CD4-positive, alpha-beta T cell treated with Interleukin-6 for 4 hours (primary cell): ENCODE data around the gene SMIM3.
"Not testable (repeated sequence)": the region's sequence is repeated elsewhere in the genome, so short reads cannot be mapped to it uniquely, and the experiment has no call there.

Source experiments
- DNase-seq: peaks from one replicate; pipeline ENCODE4 v3.0.0-alpha.2; 2020; ENCODE audit warnings: mixed read lengths

SMIM3 gene

GRCh38 chr5:150765011-150765798 is 13.4 kb upstream of the SMIM3 start:
- no peak for DNase-seq

GRCh38 chr5:150765799-150766169 is 12.8 kb upstream of the SMIM3 start:
- DNase-seq = no peak

GRCh38 chr5:150766251-150766650 is 12.3 kb upstream of the SMIM3 start:
- DNase-seq = no peak

- no peak for DNase-seq
Observed at GRCh38 chr5:150771034-150771795, 7.3 kb upstream of the SMIM3 start.

GRCh38 chr5:150774145-150774544 is 4.4 kb upstream of the SMIM3 start:
- no peak for DNase-seq

- DNase-seq = no peak
Observed at GRCh38 chr5:150777685-150778084, 872 bp upstream of the SMIM3 start.

- no peak for DNase-seq
Observed at GRCh38 chr5:150778088-150778516, 455 bp upstream of the SMIM3 start.

GRCh38 chr5:150779397-150780186 is 1.0 kb downstream of the SMIM3 start:
- DNase-seq = no peak

GRCh38 chr5:150780187-150780692 is 1.7 kb downstream of the SMIM3 start:
- peak; percentile 19 for DNase-seq

GRCh38 chr5:150780816-150781221 is 2.3 kb downstream of the SMIM3 start:
- DNase-seq = no peak

GRCh38 chr5:150781706-150782614 is 3.4 kb downstream of the SMIM3 start:
- no peak for DNase-seq

GRCh38 chr5:150782850-150783249 is 4.3 kb downstream of the SMIM3 start:
- DNase-seq = no peak

GRCh38 chr5:150783422-150783928 is 4.9 kb downstream of the SMIM3 start:
- peak; percentile 77 for DNase-seq

GRCh38 chr5:150785950-150786349 is 7.4 kb downstream of the SMIM3 start:
- no peak for DNase-seq

- no peak for DNase-seq
Observed at GRCh38 chr5:150786876-150787275, 8.3 kb downstream of the SMIM3 start.

GRCh38 chr5:150787656-150788055 is 9.1 kb downstream of the SMIM3 start:
- DNase-seq = no peak

GRCh38 chr5:150788977-150789376 is 10.4 kb downstream of the SMIM3 start:
- no peak for DNase-seq

- no peak for DNase-seq
Observed at GRCh38 chr5:150789450-150789849, 10.9 kb downstream of the SMIM3 start.

GRCh38 chr5:150789943-150790611 is 11.5 kb downstream of the SMIM3 start:
- peak; percentile 76 for DNase-seq

- DNase-seq = no peak
Observed at GRCh38 chr5:150791536-150791935, 13.0 kb downstream of the SMIM3 start.

GRCh38 chr5:150793423-150793888 is 14.9 kb downstream of the SMIM3 start:
- DNase-seq = not testable (repeated sequence)
